HuH-7.5 (cell line): ENCODE results near the gene DRAM1.

Source experiments
- DNase-seq: peaks from one replicate; pipeline ENCODE4 v3.0.0; 2011; ENCODE audit warnings: low spot score

Gene DRAM1

DNA sequence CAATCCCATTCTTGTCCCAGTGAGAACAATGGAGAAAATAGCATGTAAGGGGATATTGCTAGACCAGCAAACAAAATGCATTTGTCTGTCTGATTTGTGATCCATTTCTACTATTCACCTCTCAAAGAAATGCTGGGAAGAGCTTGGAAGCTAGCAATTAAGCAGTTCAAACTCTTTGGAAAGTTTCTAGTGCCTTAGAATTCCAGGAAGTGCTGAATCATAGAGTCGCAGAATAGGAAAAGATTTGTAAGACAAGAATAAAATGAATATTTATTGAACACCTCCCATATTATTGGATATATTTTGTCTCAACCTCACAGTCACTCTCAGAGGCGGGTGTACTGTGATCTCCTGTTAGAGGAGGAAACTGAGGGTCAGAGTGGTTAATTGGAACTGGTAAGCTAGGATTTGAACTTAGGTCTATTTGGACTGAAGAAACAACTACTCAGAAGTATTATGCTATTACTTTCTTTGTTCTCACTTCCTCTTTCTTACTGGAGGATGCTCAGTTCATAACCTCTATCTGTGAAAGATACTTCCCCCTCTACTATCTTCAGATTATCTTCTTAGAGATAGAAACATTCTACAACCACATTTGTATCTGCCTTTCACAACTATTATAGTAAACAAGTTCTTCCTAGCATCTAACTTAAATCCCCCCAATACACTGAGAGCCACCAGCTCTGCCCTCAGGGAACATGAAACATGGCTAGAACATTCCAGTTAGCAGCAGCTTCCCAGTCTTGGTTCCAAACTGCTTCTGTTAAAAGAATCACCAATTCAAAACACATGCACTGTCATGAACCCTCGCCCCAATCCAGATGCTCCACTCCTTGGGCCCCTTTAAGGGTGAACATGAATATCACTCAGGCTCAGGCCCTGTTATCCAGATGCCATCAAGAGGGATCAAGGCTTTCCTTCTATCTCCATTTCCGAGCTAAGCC is 64.2 kb downstream of the DRAM1 start:
- DNase-seq, result no peak

DNA sequence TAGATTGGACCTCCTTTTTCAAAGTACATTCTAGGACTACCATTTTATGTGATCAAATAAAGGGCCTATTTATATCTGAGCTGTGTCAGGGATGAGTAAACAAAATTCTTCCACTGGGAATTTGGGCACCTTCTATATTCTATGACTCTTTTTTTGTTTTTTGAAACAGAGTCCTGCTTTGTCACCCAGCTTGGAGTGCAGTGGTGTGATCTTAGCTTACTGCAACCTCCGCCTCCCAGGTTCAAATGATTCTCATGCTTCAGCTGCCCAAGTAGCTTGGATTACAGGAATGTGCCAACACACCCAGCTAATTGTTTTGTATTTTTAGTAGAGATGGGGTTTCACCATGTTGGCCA is 64.8 kb downstream of the DRAM1 start:
- no peak for DNase-seq

GRCh38 chr12:101945369-101946232 is 68.2 kb downstream of the DRAM1 start:
- DNase-seq, result no peak

DNA sequence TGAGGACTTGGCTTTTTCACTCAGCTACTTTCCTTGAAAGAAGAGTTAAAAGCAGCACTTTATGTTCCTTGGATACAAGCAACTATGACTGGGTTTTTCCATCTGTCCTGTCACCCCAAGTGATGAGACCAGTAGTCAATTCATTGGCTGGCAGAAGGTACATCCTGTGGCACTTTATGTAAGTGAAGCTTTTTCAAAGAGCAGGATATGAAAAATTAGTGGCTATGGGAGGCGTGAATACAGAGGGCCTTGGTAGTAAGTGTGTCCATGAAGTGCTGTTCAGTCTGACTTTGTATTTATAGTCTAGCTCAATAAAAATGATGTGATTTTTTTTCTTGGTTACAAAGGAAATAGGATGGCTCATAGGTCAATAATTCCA is 68.8 kb downstream of the DRAM1 start:
- no peak for DNase-seq

- DNase-seq, result no peak
Observed at GRCh38 chr12:101947316-101947715, 69.9 kb downstream of the DRAM1 start.

DNA sequence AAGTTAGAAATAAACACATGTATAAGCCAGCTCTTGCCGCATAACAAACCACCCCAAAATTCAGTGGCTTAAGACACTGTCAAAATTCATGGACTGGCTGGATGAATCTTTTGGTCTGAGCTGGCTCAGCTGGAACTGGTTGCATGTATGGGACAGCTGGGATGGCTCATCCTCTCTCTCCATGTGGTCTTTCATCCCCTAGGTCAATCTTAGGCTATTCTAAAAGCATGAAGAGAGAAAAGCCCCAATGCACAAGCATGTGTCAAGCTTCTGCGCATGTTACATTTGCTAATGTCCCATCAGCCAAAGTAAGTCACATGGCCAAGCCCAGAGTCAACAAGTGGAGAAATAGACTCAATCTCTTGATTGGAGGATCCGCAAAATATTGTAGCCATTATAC is 71.0 kb downstream of the DRAM1 start:
- DNase-seq, result no peak

GRCh38 chr12:101951002-101951670 is 73.8 kb downstream of the DRAM1 start:
- no peak for DNase-seq

GRCh38 chr12:101954113-101954512 is 76.7 kb downstream of the DRAM1 start:
- DNase-seq, result no peak

DNA sequence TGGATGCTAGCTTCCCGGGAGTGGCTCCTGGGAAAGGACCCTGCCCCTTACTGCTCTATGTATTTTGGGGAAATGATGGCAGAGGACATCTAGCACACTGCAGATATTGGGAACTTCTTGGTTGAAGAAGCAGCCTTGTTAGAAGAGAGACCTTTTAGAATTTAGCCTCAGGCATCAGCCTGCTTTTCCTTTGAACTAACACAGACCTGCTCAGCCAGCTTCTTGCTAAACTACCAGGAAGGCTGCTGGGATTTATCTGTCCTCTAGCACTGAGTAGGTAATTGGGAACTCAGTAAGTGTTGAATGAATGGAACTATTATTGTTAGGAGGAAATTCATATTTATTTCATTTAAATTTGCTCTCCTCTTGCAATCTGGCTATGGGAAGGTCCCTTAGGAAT is 77.3 kb downstream of the DRAM1 start:
- DNase-seq, result no peak

DNA sequence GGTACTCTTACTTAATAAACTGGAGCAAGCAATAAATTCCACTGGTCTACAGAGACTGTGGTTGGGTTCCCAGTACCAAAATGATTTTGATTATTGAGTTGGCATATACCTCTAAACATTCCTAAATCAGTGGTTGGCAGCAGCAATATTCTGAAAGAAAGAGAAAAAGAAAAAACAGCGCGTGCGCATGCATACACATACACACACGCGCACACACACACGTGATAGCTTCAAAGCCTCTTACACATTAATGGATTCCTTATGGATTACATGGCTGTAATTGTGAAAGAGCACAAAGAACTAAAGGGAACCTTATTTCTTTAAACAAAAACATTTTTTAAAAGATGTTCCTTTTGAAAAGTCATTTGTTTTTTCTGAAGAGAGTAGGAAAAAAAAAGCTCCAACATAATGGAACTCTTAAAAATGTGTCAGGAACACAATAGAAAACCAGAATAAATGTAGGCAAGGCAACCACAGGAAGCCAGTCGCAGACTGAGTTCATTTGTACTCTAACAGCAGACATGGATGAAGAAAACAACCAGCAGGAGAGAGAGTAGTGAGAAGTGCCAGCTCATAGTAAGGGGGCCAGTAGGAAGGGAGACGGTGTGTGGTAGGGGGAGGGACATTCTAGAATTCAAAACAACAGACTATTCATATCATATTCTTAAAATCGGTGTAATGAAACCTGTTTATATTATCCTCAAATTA is 80.0 kb downstream of the DRAM1 start:
- DNase-seq, result no peak

DNA sequence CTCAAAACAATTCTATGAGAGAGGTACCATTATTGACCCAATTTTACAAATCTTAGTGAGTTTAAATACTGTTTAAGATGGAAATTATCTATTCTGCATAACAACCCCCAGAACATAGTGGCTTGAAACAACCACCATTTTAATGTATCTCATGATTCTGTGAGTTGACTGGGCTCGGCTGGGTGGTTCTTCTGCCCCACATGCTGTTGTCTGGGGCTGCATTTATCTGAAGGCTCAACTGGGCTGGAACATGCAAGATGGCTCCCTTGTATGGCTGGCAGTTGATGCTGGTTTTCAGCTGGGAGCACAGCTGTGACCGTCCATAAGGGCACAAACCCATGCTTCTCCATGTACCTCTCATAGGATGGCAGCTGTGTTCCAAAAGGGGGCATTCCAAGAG is 82.2 kb downstream of the DRAM1 start:
- DNase-seq, result no peak

DNA sequence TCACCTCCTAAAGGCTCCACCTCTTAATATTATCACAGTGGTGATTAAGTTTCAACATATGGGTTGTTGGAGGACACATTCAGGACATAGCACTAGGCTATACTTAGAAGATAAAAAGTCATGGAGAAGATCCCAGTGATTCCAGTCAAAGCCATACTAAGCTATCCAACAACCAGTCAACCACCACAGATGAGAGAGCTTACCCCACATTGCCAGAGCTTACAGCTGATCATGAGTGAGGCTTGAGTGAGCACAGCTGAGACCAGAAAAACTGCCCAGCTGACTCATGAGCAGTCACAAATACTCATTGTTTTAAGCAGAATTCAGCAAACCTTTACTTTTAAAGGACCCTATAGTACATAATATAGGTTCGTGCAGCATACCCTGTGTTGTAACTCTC is 85.1 kb downstream of the DRAM1 start:
- no peak for DNase-seq

DNA sequence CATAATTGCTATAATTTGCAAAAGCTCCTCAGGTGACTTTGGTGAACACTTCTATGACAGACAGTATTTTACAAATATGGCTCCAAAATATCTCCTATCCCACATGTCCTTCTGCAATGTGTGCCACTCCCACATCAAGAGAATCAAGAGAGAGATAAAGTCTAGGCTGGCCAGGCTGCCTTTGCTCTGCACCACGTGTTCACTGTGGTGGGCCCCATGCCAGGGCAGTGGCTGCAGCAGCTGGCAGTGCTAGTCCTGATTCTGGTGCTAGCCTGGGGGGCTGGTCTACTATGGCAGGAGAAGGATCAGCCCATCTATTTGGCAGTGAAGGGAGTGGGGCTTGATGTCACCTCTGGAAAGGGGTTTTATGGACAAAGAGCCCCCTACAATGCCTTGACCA is 86.3 kb downstream of the DRAM1 start:
- DNase-seq, result no peak

DNA sequence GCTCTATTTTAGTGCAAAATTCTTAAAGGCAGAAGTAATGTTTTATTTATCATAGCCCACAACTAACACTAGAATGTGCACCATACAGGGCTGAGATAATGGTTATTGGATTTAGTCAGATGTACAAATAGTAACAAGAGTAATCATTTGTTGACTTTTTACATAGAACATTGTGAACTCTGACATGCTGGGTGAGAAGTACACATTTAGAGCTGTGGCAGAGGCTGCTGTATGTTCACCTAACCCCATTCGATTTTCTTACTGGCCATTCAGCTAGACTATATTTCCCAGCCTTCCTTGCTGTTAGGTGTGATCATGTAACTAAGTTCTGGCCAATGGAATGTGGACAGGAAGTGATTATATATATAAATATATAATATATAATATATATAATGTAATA is 89.1 kb downstream of the DRAM1 start:
- no peak for DNase-seq

DNA sequence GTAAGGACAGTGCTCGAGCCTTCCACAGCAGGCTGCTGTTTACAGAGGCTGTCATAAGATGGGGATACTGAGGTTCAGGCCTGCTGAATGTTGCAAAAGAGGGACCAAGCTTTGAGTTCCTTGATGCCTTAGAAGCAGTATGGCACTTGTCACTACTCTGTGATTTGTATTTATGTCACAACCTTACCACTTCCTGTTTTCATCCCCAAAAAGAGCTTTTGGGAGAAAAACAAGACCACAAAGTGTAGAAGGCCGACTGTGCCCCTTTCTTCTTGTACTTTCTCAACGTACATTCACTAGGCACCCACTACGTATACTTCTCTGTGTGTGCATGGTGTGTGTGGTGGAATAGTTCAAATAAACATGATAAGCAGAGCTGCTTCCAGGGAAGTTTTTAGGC is 90.1 kb downstream of the DRAM1 start:
- no peak for DNase-seq

- DNase-seq, result no peak
Observed at GRCh38 chr12:101968770-101969169, 91.4 kb downstream of the DRAM1 start.
